ENCODE results near the gene RUNX2.

DNA sequence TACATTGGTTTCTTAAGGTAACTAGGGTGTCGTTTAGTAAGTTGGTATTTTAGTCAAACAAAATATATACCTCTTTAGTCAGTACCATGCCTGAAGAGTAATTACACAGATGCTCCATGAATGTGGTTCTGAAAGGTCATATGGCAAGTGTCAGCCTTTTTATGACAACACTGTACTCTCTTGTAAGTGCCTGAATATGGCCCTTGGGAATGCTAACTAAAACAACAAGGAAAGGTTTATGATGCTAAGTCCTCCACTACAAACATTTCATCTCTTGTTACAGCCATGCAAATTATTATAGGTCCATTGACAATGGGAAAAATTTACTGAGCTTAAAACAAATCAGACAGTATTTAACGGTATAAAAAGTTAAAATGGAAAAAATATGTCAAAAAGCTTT, 88.6 kb downstream of the RUNX2 start:
- TF ChIP-seq, protein P1, sequence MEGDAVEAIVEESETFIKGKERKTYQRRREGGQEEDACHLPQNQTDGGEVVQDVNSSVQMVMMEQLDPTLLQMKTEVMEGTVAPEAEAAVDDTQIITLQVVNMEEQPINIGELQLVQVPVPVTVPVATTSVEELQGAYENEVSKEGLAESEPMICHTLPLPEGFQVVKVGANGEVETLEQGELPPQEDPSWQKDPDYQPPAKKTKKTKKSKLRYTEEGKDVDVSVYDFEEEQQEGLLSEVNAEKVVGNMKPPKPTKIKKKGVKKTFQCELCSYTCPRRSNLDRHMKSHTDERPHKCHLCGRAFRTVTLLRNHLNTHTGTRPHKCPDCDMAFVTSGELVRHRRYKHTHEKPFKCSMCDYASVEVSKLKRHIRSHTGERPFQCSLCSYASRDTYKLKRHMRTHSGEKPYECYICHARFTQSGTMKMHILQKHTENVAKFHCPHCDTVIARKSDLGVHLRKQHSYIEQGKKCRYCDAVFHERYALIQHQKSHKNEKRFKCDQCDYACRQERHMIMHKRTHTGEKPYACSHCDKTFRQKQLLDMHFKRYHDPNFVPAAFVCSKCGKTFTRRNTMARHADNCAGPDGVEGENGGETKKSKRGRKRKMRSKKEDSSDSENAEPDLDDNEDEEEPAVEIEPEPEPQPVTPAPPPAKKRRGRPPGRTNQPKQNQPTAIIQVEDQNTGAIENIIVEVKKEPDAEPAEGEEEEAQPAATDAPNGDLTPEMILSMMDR (conservative IDR thresholded peaks at IDR 0.05; ENCODE audit: low read length) = no peak
- no peak for TF ChIP-seq EZH2phosphoT487 (IDR thresholded peaks at IDR 0.05; ENCODE audit: borderline replicate concordance, low read depth, low read length)

Measured in OCI-LY7 (cell line).